Activated B cell treated with CpG ODN at 0.5 μM for 24 hours (primary cell): ENCODE data around the gene SERTAD2. TPM values are rescaled to one million over a fixed set of nuclear protein-coding genes. Genes with fewer than 3 reads are reported as not detected.
A peak's percentile ranks its signal among the peaks of the same experiment; 100 is the strongest.

Experiments used
- ATAC-seq: fragments of 200-7000 bp; cut with Tn5 transposase; one replicate; pipeline ENCODE4 v1.10.0; 2021; ENCODE audit warnings: low read depth, mild to moderate bottlenecking, moderate library complexity
- CTCF ChIA-PET: fragments of 350-600 bp; sonication (Branson Sonifier 250); formaldehyde crosslinking; loops from one replicate; lab custom pipeline; 2021; ENCODE audit warnings: antibody characterized with exemption; lab: Charles Lee
- POLR2A ChIA-PET: fragments of 350-600 bp; sonication (Branson Sonifier 250); formaldehyde crosslinking; loops from one replicate; lab custom pipeline; 2021; ENCODE audit warnings: antibody characterized with exemption; lab: Charles Lee
- DNase-seq: peaks from one replicate; pipeline ENCODE4 v3.0.0; 2022
- H3K27ac Mint-ChIP-seq: one replicate; pipeline ENCODE4 v1.8.0; 2020; ENCODE audit warnings: mixed read lengths
- H3K27me3 Mint-ChIP-seq: one replicate; pipeline ENCODE4 v1.8.0; 2021; ENCODE audit warnings: mixed read lengths
- H3K36me3 Mint-ChIP-seq: one replicate; pipeline ENCODE4 v1.8.0; 2021; ENCODE audit warnings: low read depth, mixed read lengths
- H3K4me1 Mint-ChIP-seq: one replicate; pipeline ENCODE4 v1.8.0; 2021; ENCODE audit warnings: mixed read lengths
- H3K4me3 Mint-ChIP-seq: one replicate; pipeline ENCODE4 v1.8.0; 2020; ENCODE audit warnings: mild to moderate bottlenecking, mixed read lengths
- H3K9me3 Mint-ChIP-seq: one replicate; pipeline ENCODE4 v1.8.0; 2020; ENCODE audit warnings: mixed read lengths
- CTCF ChIP-seq: fragments of 200-600 bp; IDR thresholded peaks from one replicate; pipeline ENCODE4 v1.8.0; 2022; ENCODE audit warnings: antibody characterized with exemption, mild to moderate bottlenecking
- intact Hi-C: fragments of 100-400 bp; cut with micrococcal nuclease; formaldehyde crosslinking; loops from one replicate; pipeline ENCODE4 v1.15.1; 2024
- total RNA-seq: library from RNA; stranded (reverse); gene quantifications from 2 replicates; pipeline ENCODE4 v1.2.3, GENCODE V29; 2022

Gene SERTAD2
- total RNA-seq, 1 donor from 2014 or later = 47.3 TPM

GRCh38 chr2:64593035-64593655 lies 60.6 kb downstream of the SERTAD2 start:
- ChIA-PET CTCF (interaction anchor here (0.8 kb wide), 1 partner anchor 280 kb away, joined by 3 read pairs; no protein-coding TSS in a partner anchor), POLR2A (no interaction called here)
- no peak overlapping the region for H3K4me3 Mint-ChIP-seq
- no peaks in the 10 kb centered on the region for H3K4me1 Mint-ChIP-seq
- H3K36me3 Mint-ChIP-seq = peaks cover 50% of the 10 kb centered on the region
- no peak for TF ChIP-seq CTCF
- no peaks in the 10 kb centered on the region for H3K9me3 Mint-ChIP-seq
- H3K27ac Mint-ChIP-seq = no peak overlapping the region
- DNase-seq = no peak
- intact Hi-C loops = no loop called here
- H3K27me3 Mint-ChIP-seq = no peaks in the 10 kb centered on the region
- ATAC-seq = no peak

- Mint-ChIP-seq H3K36me3 (peaks cover 66% of the 10 kb centered on the region), H3K27me3 (no peaks in the 10 kb centered on the region), H3K4me1 (peaks cover 7% of the 10 kb centered on the region), H3K27ac (no peak overlapping the region), H3K9me3 (no peaks in the 10 kb centered on the region), H3K4me3 (no peak overlapping the region)
- CTCF ChIA-PET = interaction anchor here (2.0 to 2.3 kb wide), 2 partner anchors 276 to 282 kb away, joined by 6 read pairs; no protein-coding TSS in a partner anchor
- DNase-seq (no peak), ATAC-seq (no peak)
- intact Hi-C loops = no loop called here
- no peak for TF ChIP-seq CTCF
- POLR2A ChIA-PET = no interaction called here
Measured at GRCh38 chr2:64591188-64591587, 62.5 kb downstream of the SERTAD2 start.

GRCh38 chr2:64587561-64587960 lies 66.2 kb downstream of the SERTAD2 start:
- peaks cover 11% of the 10 kb centered on the region for H3K4me1 Mint-ChIP-seq
- ChIA-PET POLR2A (interaction anchor here (0.7 to 2.0 kb wide), 7 partner anchors 55 to 401 kb away, joined by 3 to 9 read pairs (median 5); partner anchors contain the start of genes AFTPH and SERTAD2), CTCF (interaction anchor here (0.6 to 2.9 kb wide), 32 partner anchors 9 to 576 kb away, joined by 3 to 25 read pairs (median 4); partner anchors contain the start of genes AFTPH and SERTAD2)
- H3K9me3 Mint-ChIP-seq = no peaks in the 10 kb centered on the region
- no peak for TF ChIP-seq CTCF
- intact Hi-C loops = loop anchor here (1.0 to 10.0 kb wide), 11 partner anchors 19 to 987 kb away; no protein-coding TSS in a partner anchor
- ATAC-seq = no peak
- no peak for DNase-seq
- H3K27ac Mint-ChIP-seq = no peak overlapping the region
- peaks cover 80% of the 10 kb centered on the region for H3K36me3 Mint-ChIP-seq
- H3K27me3 Mint-ChIP-seq = no peaks in the 10 kb centered on the region
- H3K4me3 Mint-ChIP-seq = no peak overlapping the region

- H3K27me3 Mint-ChIP-seq = no peaks in the 10 kb centered on the region
- H3K4me3 Mint-ChIP-seq = no peak overlapping the region
- DNase-seq (no peak), ATAC-seq (peak; percentile 62)
- POLR2A ChIA-PET = interaction anchor here (0.7 to 2.0 kb wide), 7 partner anchors 56 to 401 kb away, joined by 3 to 9 read pairs (median 5); partner anchors contain the start of genes AFTPH and SERTAD2
- peak; percentile 77 for TF ChIP-seq CTCF
- peaks cover 17% of the 10 kb centered on the region for H3K4me1 Mint-ChIP-seq
- no peaks in the 10 kb centered on the region for H3K9me3 Mint-ChIP-seq
- intact Hi-C loops = loop anchor here (1.0 to 10.0 kb wide), 11 partner anchors 20 to 988 kb away; no protein-coding TSS in a partner anchor
- peak overlapping the region; percentile 50 for H3K27ac Mint-ChIP-seq
- H3K36me3 Mint-ChIP-seq = peaks cover 80% of the 10 kb centered on the region
- CTCF ChIA-PET = interaction anchor here (0.6 to 2.9 kb wide), 38 partner anchors 10 to 577 kb away, joined by 3 to 25 read pairs (median 4); partner anchors contain the start of genes AFTPH and SERTAD2
Measured at GRCh38 chr2:64586883-64587481, 66.7 kb downstream of the SERTAD2 start.
